GM18870 (cell line): Measurements from ENCODE around the gene WWC2.

Experiments
- ATAC-seq: cut with Tn5 transposase; IDR thresholded peaks from one replicate; pipeline ENCODE4 v1.9.1; 2021; ENCODE audit warnings: moderate library complexity; ENCODE audit not compliant: unreplicated experiment

Gene WWC2

GRCh38 chr4:183197140-183197539 is 98.1 kb downstream of the WWC2 start:
- ATAC-seq: no peak

- ATAC-seq: no peak
These were observed 101.4 kb downstream of the WWC2 start for GRCh38 chr4:183200453-183200852.

- no peak for ATAC-seq
These were observed 102.3 kb downstream of the WWC2 start for GRCh38 chr4:183201331-183201730.

GRCh38 chr4:183202523-183202922 is 103.5 kb downstream of the WWC2 start:
- ATAC-seq: no peak

- no peak for ATAC-seq
These were observed 105.7 kb downstream of the WWC2 start for GRCh38 chr4:183204793-183205192.

GRCh38 chr4:183205193-183205592 is 106.1 kb downstream of the WWC2 start:
- ATAC-seq: no peak

- no peak for ATAC-seq
These were observed 106.7 kb downstream of the WWC2 start for GRCh38 chr4:183205709-183206108.

GRCh38 chr4:183211533-183211932 is 112.5 kb downstream of the WWC2 start:
- ATAC-seq: no peak

GRCh38 chr4:183213996-183214395 is 114.9 kb downstream of the WWC2 start:
- ATAC-seq: no peak

- ATAC-seq: no peak
These were observed 115.9 kb downstream of the WWC2 start for GRCh38 chr4:183214912-183215488.

GRCh38 chr4:183220236-183220635 is 121.2 kb downstream of the WWC2 start:
- no peak for ATAC-seq

GRCh38 chr4:183223053-183223452 is 124.0 kb downstream of the WWC2 start:
- no peak for ATAC-seq

GRCh38 chr4:183229397-183229796 is 130.3 kb downstream of the WWC2 start:
- no peak for ATAC-seq

GRCh38 chr4:183240581-183241321 is 141.7 kb downstream of the WWC2 start:
- no peak for ATAC-seq

- ATAC-seq: no peak
These were observed 142.2 kb downstream of the WWC2 start for GRCh38 chr4:183241322-183241640.

- no peak for ATAC-seq
These were observed 142.7 kb downstream of the WWC2 start for GRCh38 chr4:183241721-183242151.

- no peak for ATAC-seq
These were observed 143.2 kb downstream of the WWC2 start for GRCh38 chr4:183242291-183242690.

- no peak for ATAC-seq
These were observed 145.0 kb downstream of the WWC2 start for GRCh38 chr4:183244019-183244418.

GRCh38 chr4:183244506-183244905 is 145.4 kb downstream of the WWC2 start:
- no peak for ATAC-seq

- ATAC-seq: no peak
These were observed 149.1 kb downstream of the WWC2 start for GRCh38 chr4:183248201-183248600.

GRCh38 chr4:183249854-183250253 is 150.8 kb downstream of the WWC2 start:
- no peak for ATAC-seq

- ATAC-seq: no peak
These were observed 151.8 kb downstream of the WWC2 start for GRCh38 chr4:183250831-183251230.

GRCh38 chr4:183252959-183253358 is 153.9 kb downstream of the WWC2 start:
- ATAC-seq: no peak
